Keratinocyte (primary cell): Measurements from ENCODE around the gene MED4. TPM values are rescaled to one million over a fixed set of nuclear protein-coding genes. Genes with fewer than 3 reads are reported as not detected.

Experiments used
- DNase-seq: peaks from one replicate; pipeline ENCODE4 v3.0.0-alpha.2; 2011; ENCODE audit warnings: low read depth, missing footprints, low spot score
- FAIRE-seq: peaks from 2 replicates; lab custom pipeline; 2011; peaks lifted over from hg19 to GRCh38; lab: Jason Lieb, UNC
- H2AFZ ChIP-seq: 2 replicates; pipeline ENCODE4 v1.6.0; 2012; ENCODE audit warnings: low read length, control low read depth, inconsistent platforms; ENCODE audit not compliant: control insufficient read depth
- H3K27ac ChIP-seq: 2 replicates; pipeline ENCODE4 v1.5.1; 2011; ENCODE audit warnings: low read length; ENCODE audit not compliant: control insufficient read depth, insufficient read depth
- H3K27me3 ChIP-seq: 3 replicates; pipeline ENCODE4 v1.6.0; 2011; ENCODE audit warnings: low read length; ENCODE audit not compliant: control insufficient read depth, insufficient read depth; ENCODE audit errors: extremely low read depth
- H3K36me3 ChIP-seq, 2 experiments: 2 replicates in 1 of 2; 3 replicates in 1 of 2; pipeline ENCODE4 v1.5.1; 2011; ENCODE audit warnings: low read length in 2 of 2, mild to moderate bottlenecking in 1 of 2; ENCODE audit not compliant: control insufficient read depth in 2 of 2, insufficient read depth in 2 of 2; ENCODE audit errors: extremely low read depth in 1 of 2
- H3K4me1 ChIP-seq: 3 replicates; pipeline ENCODE4 v1.5.1; 2011; ENCODE audit warnings: low read length; ENCODE audit not compliant: control insufficient read depth, insufficient read depth; ENCODE audit errors: extremely low read depth
- H3K4me2 ChIP-seq: 3 replicates; pipeline ENCODE4 v1.6.0; 2011; ENCODE audit warnings: low read depth, low read length; ENCODE audit not compliant: control insufficient read depth, insufficient read depth; ENCODE audit errors: extremely low read depth
- H3K4me3 ChIP-seq, 3 experiments: fragments of 200-600 bp in 1 of 3; sonication (generic) in 1 of 3; 2 replicates in 2 of 3; 3 replicates in 1 of 3; pipeline ENCODE4 v1.5.1; 2011 to 2016; ENCODE audit warnings: low read length in 3 of 3, mild to moderate bottlenecking in 3 of 3, control low read depth in 2 of 3, inconsistent platforms in 1 of 3, low read depth in 1 of 3, mixed read lengths in 1 of 3, mixed run types in 1 of 3, moderate library complexity in 1 of 3; ENCODE audit not compliant: control insufficient read depth in 2 of 3, insufficient read depth in 2 of 3; ENCODE audit errors: extremely low read depth in 1 of 3
- H3K79me2 ChIP-seq: 2 replicates; pipeline ENCODE4 v1.6.0; 2012; ENCODE audit warnings: low read length; ENCODE audit not compliant: control insufficient read depth, insufficient read depth
- H3K9ac ChIP-seq: 3 replicates; pipeline ENCODE4 v1.6.0; 2011; ENCODE audit warnings: low read length; ENCODE audit not compliant: control insufficient read depth, insufficient read depth; ENCODE audit errors: extremely low read depth
- H3K9me1 ChIP-seq: 3 replicates; pipeline ENCODE4 v1.6.0; 2011; ENCODE audit warnings: low read length; ENCODE audit not compliant: control insufficient read depth, insufficient read depth; ENCODE audit errors: extremely low read depth
- H3K9me3 ChIP-seq: 2 replicates; pipeline ENCODE4 v1.5.1; 2012; ENCODE audit warnings: low read depth, low read length; ENCODE audit not compliant: control insufficient read depth
- H4K20me1 ChIP-seq: 3 replicates; pipeline ENCODE4 v1.6.0; 2011; ENCODE audit warnings: low read length; ENCODE audit not compliant: control insufficient read depth, insufficient read depth; ENCODE audit errors: extremely low read depth
- CTCF ChIP-seq, 3 experiments: IDR thresholded peaks in 1 of 3; conservative IDR thresholded peaks in 1 of 3; optimal IDR thresholded peaks in 1 of 3; 2 replicates in 2 of 3; 3 replicates in 1 of 3; pipeline versions ENCODE3 to v1.5.1; 2011; ENCODE audit warnings: low read length in 3 of 3, mild to moderate bottlenecking in 3 of 3, moderate library complexity in 2 of 3, control low read depth in 1 of 3, inconsistent platforms in 1 of 3; ENCODE audit not compliant: insufficient read depth in 2 of 3; ENCODE audit errors: extremely low read depth in 1 of 3
- EZH2 ChIP-seq: IDR thresholded peaks from one replicate; pipeline ENCODE4 v1.6.1; 2012; ENCODE audit warnings: inconsistent platforms, mild to moderate bottlenecking, low read length, moderate library complexity
- dilution Hi-C: fragments of 300-500 bp; cut with MboI; formaldehyde crosslinking; loops from one replicate; pipeline ENCODE4 v1.7.0; 2020; ENCODE audit warnings: low sequenced_read_pairs; ENCODE audit not compliant: extremely low pct_ligation_motif_present
- polyA plus RNA-seq, 5 experiments: library from polyadenylated mRNA; depleted of rRNA in 3 of 5; stranded (reverse) in 3 of 5; stranded (forward) in 1 of 5; unstranded in 1 of 5; fragments of >200 nt; gene quantifications; 1 replicate in 1 of 5; 2 replicates in 3 of 5; 3 replicates in 1 of 5; pipeline versions ENCODE4 v1.2.1 to v1.2.3, GENCODE V29; 2011 to 2012; ENCODE audit warnings: missing spikeins in 2 of 5, low read depth in 1 of 5, low replicate concordance in 1 of 5

Gene MED4
- polyA plus RNA-seq, 1 donor (not counting 4 experiments of a cell fraction or from before 2014, with no cell fraction given) = 62.4 TPM

GRCh38 chr13:48110132-48110868, 15.4 kb upstream of the MED4 start:
- Histone ChIP-seq H3K9me3 (no peaks in the 10 kb centered on the region), H3K9me1 (no peaks in the 10 kb centered on the region), H3K27ac (no peak overlapping the region), H4K20me1 (no peaks in the 10 kb centered on the region), H3K4me3 (no peak overlapping the region), H3K9ac (no peak overlapping the region), H2AFZ (no peak overlapping the region), H3K79me2 (no peaks in the 10 kb centered on the region), H3K36me3 (no peaks in the 10 kb centered on the region), H3K27me3 (no peaks in the 10 kb centered on the region), H3K4me2 (no peak overlapping the region), H3K4me1 (peaks cover 12% of the 10 kb centered on the region)
- FAIRE-seq (no peak), DNase-seq (no peak)
- TF ChIP-seq CTCF (optimal IDR thresholded peaks at IDR 0.05 in 1 of 3, IDR thresholded peaks at IDR 0.05 in 1 of 3, conservative IDR thresholded peaks at IDR 0.05 in 1 of 3; ENCODE audit: extremely low read depth in 1 of 3, insufficient read depth in 2 of 3, low read length in 3 of 3) (no peak), EZH2 (no peak)
- dilution Hi-C loops = no loop called here

- dilution Hi-C loops = no loop called here
- Histone ChIP-seq H3K9me3 (no peaks in the 10 kb centered on the region), H2AFZ (no peak overlapping the region), H3K9ac (no peak overlapping the region), H3K4me3 (no peak overlapping the region), H3K4me2 (no peak overlapping the region), H3K4me1 (peaks cover 5% of the 10 kb centered on the region), H3K79me2 (no peaks in the 10 kb centered on the region), H3K27ac (no peak overlapping the region), H3K9me1 (no peaks in the 10 kb centered on the region), H4K20me1 (no peaks in the 10 kb centered on the region), H3K27me3 (no peaks in the 10 kb centered on the region), H3K36me3 (no peaks in the 10 kb centered on the region)
- FAIRE-seq (no peak), DNase-seq (no peak)
- no peak for TF ChIP-seq EZH2
- no peak for TF ChIP-seq CTCF (optimal IDR thresholded peaks at IDR 0.05 in 1 of 3, IDR thresholded peaks at IDR 0.05 in 1 of 3, conservative IDR thresholded peaks at IDR 0.05 in 1 of 3; ENCODE audit: extremely low read depth in 1 of 3, insufficient read depth in 2 of 3, low read length in 3 of 3)
Measured at GRCh38 chr13:48108106-48108505, 13.2 kb upstream of the MED4 start.
